ENCODE data around the gene HOXA2.

GRCh38 chr7:27068259-27068658, 34.2 kb downstream of the HOXA2 start:
- TF ChIP-seq EZH2phosphoT487 (conservative IDR thresholded peaks at IDR 0.05; ENCODE audit: low read length) (no peak), CTCF (IDR thresholded peaks at IDR 0.05; ENCODE audit: insufficient read depth, low read length, poor library complexity, severe bottlenecking) (no peak)

Data from SU-DHL-6 (cell line).